KOPT-K1 (cell line): ENCODE data around the gene RIMS1.

Experiments
- H3K27ac ChIP-seq: fragments of 200-600 bp; sonication (generic); 2 replicates; pipeline ENCODE4 v1.5.1; 2016; ENCODE audit warnings: antibody characterized with exemption, mild to moderate bottlenecking, low read depth, low read length; ENCODE audit not compliant: poor library complexity, severe bottlenecking
- H3K36me3 ChIP-seq: fragments of 200-600 bp; sonication (generic); 2 replicates; pipeline ENCODE4 v1.5.1; 2017; ENCODE audit warnings: antibody characterized with exemption, mild to moderate bottlenecking, low read length, moderate library complexity; ENCODE audit not compliant: insufficient read depth
- H3K9me3 ChIP-seq: fragments of 200-600 bp; sonication (generic); 2 replicates; pipeline ENCODE4 v1.5.1; 2017; ENCODE audit warnings: antibody characterized with exemption, low read length, mild to moderate bottlenecking; ENCODE audit not compliant: insufficient read depth, poor library complexity, severe bottlenecking

RIMS1 gene

DNA sequence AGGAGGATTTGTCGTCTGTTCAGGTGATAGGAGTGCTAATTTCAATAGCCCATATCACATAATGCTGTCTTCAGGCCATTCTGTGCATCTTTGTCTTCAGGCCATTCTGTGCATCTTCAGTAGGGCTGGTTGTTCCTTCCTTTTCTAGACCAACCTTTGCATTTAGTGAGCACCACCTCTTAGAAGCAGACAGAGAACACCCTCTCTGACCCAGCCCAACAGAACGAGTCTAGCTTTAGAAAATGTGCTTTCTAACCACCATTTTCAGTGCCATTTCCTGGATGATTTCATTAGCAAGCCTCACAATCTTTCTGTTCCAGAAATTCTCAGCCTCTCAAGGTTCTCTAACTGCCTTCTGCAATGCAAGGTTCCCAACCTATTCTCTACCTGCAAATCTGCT is 520.2 kb downstream of the RIMS1 start:
- H3K36me3 ChIP-seq, result no peaks in the 10 kb centered on the region
- no peaks in the 10 kb centered on the region for H3K9me3 ChIP-seq
- H3K27ac ChIP-seq, result no peak overlapping the region

DNA sequence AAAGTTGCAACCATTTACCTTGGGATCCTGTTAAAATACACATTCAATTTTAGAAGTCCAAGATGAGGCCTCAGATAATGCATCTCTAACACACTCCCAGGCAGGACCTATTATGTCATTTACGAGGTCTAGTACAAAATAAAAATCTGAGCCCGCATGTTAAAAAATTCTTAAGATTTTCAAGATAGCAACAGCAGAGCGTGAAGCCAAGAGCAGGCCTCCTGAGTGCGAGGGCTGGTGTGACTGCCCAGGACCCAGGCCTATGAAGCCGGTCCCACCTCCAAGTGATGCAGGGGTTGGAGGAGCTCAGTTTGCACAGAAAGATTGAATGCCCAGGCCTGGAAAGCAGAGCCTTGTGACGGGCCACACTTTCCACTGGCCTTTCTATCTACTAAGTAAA is 524.4 kb downstream of the RIMS1 start:
- Histone ChIP-seq H3K36me3 (no peaks in the 10 kb centered on the region), H3K27ac (no peak overlapping the region), H3K9me3 (no peaks in the 10 kb centered on the region)

DNA sequence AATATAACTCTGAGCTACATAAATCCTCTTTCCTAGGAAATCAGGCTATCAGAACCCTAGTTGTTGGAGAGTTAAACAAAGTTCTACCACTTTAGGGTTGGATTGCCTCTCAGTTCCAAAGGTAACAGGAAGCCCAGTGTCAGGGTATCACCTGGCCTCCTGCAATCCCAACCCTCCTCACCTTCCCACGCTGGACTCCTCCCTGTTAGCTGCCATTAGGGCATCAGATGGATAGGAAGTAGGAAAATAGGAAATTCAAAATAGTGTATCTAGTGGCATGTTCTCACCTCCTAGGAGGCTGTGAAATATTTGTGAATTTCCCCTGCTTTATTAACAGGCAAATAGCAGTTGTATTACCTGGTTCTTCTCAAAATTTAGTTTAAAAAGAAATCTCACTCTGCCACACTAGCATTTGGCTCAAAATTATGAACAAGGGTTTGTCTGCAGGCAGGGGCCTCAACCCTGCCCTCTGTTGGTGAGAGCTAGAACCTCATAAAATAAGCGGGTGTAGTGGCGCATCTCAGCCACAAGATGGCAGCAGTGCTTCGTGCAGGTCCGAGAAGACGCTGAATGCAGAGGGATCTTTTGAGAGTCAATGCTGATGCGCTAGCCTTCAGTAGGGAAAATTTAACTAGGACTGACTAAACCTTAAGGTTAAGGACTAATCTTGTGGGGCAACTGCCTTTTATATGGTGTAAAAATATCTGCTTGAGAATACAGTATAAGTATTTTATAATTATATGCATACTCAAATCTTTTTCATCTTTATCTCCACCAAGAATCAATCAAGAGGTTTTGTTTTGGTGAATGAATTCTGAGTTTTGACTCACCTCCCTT is 525.7 kb downstream of the RIMS1 start:
- H3K9me3 ChIP-seq, result no peaks in the 10 kb centered on the region
- no peak overlapping the region for H3K27ac ChIP-seq
- H3K36me3 ChIP-seq, result no peaks in the 10 kb centered on the region

DNA sequence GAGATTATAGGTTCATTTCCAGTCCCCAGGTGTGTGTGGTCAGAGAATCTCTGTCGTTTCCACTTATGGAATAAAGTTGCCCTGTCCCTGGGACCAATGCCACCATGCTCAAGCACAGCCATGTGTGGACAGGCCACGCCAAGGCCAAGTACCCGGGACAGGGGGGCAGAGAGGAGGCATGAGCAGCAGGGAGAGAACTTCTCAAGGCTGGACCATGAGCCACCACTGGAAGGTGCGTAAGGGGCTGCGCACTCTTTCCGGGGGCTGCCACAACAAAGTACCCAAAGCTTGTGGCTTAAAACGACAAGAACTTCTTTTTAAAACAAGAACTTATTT is 526.3 kb downstream of the RIMS1 start:
- Histone ChIP-seq H3K27ac (no peak overlapping the region), H3K36me3 (no peaks in the 10 kb centered on the region), H3K9me3 (no peaks in the 10 kb centered on the region)

DNA sequence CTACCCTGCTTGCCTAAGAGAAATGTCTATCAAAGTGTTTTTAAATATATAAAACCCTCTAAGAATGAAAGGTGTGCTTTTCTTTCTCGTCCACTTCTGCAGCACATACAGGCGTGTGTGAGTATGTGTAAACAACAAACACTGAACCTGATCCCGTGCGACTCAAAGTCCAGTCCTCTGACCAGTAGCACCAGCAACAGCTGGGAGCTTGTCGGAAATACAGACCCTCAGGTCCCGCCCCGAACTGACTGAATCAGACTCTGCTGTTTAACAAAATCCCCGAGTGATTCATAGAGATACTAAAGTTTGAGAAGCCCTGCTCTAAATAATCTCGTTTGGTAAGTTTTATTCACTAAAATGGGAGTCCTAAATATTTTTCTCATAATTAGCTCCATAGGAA is 527.5 kb downstream of the RIMS1 start:
- Histone ChIP-seq H3K36me3 (no peaks in the 10 kb centered on the region), H3K9me3 (no peaks in the 10 kb centered on the region), H3K27ac (no peak overlapping the region)

DNA sequence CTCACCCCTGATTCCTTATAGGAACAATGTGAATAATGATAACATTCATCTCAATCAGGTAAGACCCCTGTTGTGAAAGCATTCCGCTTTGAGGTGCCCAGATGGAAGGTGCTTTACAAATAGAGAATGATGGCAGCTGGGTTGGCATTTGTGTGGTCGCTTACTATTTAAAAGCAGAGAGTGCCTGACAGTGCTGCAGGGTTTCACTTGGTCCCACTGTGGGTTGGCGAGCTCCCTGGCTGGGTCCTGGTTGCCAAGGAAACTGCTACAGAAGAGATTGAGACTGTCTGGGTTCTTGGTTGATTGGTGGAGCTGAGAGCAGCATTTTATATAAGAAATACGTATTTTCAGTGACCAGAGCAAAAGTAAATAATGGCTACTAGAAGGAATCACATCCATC is 528.3 kb downstream of the RIMS1 start:
- Histone ChIP-seq H3K36me3 (no peaks in the 10 kb centered on the region), H3K9me3 (no peaks in the 10 kb centered on the region), H3K27ac (no peak overlapping the region)

DNA sequence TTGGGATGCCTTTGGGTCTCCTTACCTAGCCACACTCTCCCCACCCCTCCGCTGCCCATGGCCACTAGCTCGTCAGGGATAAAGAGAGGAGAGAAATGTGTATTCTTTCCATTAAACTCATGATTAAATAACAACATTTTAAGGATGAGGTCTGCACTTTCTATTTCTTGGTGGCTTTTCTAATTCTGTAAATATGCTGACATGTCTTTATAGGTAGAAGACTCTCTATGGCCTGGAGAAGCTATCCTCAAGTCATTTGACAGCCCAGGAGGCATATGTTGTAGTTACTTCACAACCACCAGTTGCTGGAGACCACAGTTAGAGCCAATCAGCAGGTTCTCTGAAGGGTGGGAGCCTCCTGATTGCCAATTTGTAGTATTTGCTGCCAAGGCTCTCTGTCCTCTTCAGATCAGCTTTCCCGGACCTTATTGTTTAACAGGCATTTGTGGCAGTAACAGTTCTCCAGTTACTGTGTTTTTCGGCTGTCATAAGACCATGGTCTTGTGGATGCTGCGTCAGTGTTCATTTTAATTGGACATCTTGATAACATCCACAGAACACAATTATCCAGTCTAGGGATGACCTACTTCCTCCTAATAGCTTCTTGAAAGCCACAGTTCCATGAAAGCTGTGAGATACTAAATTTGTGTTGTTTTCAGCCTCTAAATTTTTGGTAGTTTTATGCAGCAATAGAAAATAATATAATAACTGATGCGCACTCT is 530.6 kb downstream of the RIMS1 start:
- Histone ChIP-seq H3K36me3 (no peaks in the 10 kb centered on the region), H3K27ac (no peak overlapping the region), H3K9me3 (no peaks in the 10 kb centered on the region)

DNA sequence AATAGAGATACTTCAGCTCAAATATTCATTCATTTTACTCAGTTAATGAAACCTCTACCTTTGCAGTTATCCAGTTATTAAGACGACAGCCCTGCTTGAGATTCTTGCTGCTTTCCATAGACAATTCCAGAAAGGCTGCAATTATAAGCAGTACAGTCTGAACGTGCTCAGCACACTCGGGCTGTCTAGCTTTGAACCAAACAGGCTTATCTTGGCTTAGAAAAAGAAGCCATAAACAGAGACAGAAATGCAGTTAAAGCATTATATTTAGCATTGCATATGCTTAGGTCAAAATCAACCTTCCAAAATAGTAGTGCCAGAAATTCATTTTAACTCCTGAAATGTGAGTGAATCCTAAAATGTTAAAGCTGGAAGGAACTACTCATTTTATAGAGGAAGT is 531.4 kb downstream of the RIMS1 start:
- no peak overlapping the region for H3K27ac ChIP-seq
- H3K36me3 ChIP-seq, result no peaks in the 10 kb centered on the region
- no peaks in the 10 kb centered on the region for H3K9me3 ChIP-seq

DNA sequence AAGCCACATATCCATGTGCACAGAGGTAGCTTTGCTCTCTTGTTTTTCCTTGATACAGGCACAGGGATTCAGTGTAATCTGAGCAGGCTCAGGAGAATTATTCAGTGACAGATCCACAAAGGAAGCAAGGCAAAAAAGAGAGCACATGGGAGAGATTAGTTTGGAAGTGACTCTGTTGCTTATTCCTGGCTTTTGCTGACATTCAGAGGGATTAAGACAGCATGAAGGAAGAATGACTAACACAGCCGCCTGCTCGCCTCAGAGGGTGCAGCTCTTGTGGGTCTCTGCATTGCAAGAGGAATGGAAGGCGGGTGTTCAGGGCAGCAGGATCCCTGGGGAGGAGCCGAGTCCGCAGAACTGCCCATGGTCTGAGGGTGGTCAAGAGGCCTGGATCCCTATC is 532.1 kb downstream of the RIMS1 start:
- Histone ChIP-seq H3K36me3 (no peaks in the 10 kb centered on the region), H3K27ac (no peak overlapping the region), H3K9me3 (no peaks in the 10 kb centered on the region)

DNA sequence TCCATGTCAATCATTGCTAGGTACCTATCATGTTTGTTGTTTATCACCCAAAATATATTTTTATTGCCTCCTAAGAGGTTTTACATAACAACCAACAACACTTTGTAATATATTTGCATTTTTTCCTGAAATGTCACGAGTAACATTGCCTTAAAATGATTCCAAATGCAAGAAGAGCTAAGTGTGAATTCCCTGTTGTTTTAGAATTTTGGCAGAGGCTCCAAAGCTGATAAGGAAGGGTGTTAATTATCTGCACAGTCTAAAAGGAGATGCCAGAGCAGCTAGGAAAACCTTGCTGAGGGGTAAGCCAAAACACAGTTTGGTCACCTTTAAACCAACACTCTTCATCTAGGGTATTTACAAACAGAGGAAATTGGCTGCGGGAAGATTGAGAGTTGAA is 533.6 kb downstream of the RIMS1 start:
- Histone ChIP-seq H3K27ac (no peak overlapping the region), H3K9me3 (no peaks in the 10 kb centered on the region), H3K36me3 (no peaks in the 10 kb centered on the region)

DNA sequence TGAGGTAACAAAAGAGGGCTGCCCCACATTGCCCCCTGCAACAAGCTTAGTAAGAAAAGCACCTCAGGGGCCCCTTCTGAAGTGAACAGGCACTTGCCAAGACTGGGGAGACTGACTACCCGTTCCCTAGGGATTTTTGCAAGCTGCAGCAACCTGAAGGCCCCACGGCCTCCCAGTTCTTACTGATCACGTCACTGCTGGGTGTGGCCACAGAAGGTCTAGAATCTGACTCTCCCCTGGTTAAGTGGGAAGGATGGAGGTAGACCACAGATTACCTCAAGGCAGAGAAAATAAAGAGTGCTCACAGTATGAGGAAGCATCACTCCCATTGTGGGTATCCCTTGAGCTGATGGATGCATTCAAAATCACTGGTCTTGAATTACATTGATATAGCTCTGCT is 534.1 kb downstream of the RIMS1 start:
- no peaks in the 10 kb centered on the region for H3K36me3 ChIP-seq
- no peak overlapping the region for H3K27ac ChIP-seq
- no peaks in the 10 kb centered on the region for H3K9me3 ChIP-seq

DNA sequence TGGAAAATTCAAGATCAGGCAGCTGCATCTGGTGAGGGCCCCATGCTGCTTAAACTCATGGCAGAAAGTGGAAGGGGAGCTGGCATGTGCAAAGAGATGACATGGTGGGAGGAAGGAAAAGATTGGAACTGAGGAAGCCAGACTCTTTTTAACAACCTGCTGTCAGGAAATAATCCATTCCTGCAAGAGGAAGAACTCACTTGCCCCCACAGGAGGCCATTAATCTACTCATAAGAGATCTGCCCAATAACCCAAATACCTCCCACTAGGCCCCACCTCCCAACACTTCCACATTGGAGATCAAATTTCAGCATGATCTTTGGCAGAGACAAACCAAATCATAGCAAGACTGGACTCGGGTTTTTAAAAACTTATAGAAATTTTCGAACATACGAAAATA is 535.0 kb downstream of the RIMS1 start:
- H3K36me3 ChIP-seq, result no peaks in the 10 kb centered on the region
- no peaks in the 10 kb centered on the region for H3K9me3 ChIP-seq
- H3K27ac ChIP-seq, result no peak overlapping the region

DNA sequence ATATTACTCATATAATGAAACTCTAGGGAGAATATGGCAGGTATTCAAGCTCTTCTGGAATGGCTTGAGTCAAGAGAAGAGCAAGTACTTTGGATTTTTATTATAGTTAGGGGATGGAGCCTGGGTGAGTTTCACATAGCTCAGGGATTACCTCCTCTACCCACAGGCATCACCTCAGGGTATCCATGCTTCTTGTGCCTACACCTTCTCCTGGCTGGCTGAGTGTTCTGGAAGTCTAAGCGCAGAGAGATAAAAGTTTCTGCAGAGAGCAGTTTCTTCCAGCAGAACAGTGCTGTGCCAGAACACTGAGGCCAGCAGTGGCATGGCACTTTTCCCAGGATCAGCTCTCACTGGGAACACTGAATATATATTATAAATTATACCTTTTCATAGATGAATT is 535.8 kb downstream of the RIMS1 start:
- H3K36me3 ChIP-seq, result no peaks in the 10 kb centered on the region
- no peaks in the 10 kb centered on the region for H3K9me3 ChIP-seq
- no peak overlapping the region for H3K27ac ChIP-seq

DNA sequence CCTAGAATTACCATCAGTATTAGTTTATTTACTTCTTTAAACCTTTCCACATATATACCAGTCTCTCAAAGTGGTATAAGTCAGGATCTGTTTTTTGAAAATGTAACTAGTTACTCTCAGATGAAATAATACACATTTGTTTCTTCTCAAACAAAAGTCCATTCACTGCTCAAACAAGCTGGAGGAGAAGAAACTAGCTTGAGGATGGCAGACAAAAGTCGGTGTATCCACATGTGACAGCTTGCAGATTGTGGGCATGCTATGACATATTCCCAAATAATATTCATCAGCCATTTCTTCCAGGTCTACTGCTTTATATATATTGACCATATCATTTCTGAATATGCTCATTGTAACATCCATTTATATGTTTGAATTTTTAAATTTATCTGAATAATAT is 538.1 kb downstream of the RIMS1 start:
- Histone ChIP-seq H3K36me3 (no peaks in the 10 kb centered on the region), H3K9me3 (no peaks in the 10 kb centered on the region), H3K27ac (no peak overlapping the region)

DNA sequence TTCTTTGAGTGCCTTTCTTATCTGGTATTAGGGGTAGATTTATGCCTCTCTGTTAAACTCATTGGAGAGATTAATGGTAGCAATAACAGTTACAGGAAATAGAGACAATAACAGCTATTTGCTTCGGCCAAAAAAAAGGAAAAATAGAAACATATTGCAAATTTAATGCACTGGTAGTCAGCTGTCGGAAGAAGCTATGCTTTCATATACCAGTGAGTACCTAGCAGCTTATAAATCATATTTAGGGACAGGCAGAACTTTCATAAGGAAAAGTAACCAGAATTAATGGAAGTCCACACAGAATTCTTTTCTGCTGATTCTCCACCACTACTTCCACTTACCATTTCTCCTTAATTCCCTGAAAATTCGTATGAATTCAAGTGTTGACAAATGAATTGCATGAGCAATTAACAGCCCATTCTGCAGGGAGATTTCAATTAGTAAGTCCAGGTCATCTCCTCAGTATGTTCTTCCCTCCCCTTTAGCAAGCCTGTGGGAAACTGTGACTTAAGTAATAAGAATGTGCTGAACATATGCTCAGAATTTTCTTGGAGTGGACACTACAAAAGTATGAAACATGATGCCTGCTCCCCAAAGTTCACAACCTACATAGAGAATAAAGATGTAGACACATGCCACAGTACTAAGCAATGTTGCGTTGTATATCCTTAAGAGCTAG is 538.8 kb downstream of the RIMS1 start:
- Histone ChIP-seq H3K36me3 (no peaks in the 10 kb centered on the region), H3K9me3 (no peaks in the 10 kb centered on the region), H3K27ac (no peak overlapping the region)
